ENCODE results near the gene THOC7.

THOC7 gene

GRCh38 chr3:63845215-63845614, 18.4 kb downstream of the THOC7 start:
- no peak for DNase-seq (ENCODE audit: low spot score)

GRCh38 chr3:63842127-63842526, 21.5 kb downstream of the THOC7 start:
- DNase-seq (ENCODE audit: low spot score), result no peak

- DNase-seq (ENCODE audit: low spot score), result no peak
Observed at GRCh38 chr3:63841704-63842103, 21.9 kb downstream of the THOC7 start.

- DNase-seq (ENCODE audit: low spot score), result no peak
Observed at GRCh38 chr3:63832395-63832794, 31.2 kb downstream of the THOC7 start.

GRCh38 chr3:63830526-63830925, 33.1 kb downstream of the THOC7 start:
- DNase-seq (ENCODE audit: low spot score), result no peak

- DNase-seq (ENCODE audit: low spot score), result no peak
Observed at GRCh38 chr3:63824309-63824708, 39.3 kb downstream of the THOC7 start.

- no peak for DNase-seq (ENCODE audit: low spot score)
Observed at GRCh38 chr3:63819151-63819398, 44.5 kb downstream of the THOC7 start, which contains the start of gene C3orf49. Gene C3orf49, plus strand, starts transcription at chr3:63819299. Its CDS starts 173 bp downstream, at chr3:63819472.

GRCh38 chr3:63818282-63819150, 45.1 kb downstream of the THOC7 start:
- DNase-seq (ENCODE audit: low spot score), result peak; percentile 53

GRCh38 chr3:63817225-63817624, 46.4 kb downstream of the THOC7 start:
- DNase-seq (ENCODE audit: low spot score), result no peak

GRCh38 chr3:63814237-63814636, 49.4 kb downstream of the THOC7 start:
- DNase-seq (ENCODE audit: low spot score), result no peak

- DNase-seq (ENCODE audit: low spot score), result no peak
Observed at GRCh38 chr3:63809607-63810006, 54.0 kb downstream of the THOC7 start.

GRCh38 chr3:63808633-63809032, 55.0 kb downstream of the THOC7 start:
- DNase-seq (ENCODE audit: low spot score), result no peak

GRCh38 chr3:63807961-63808565, 55.5 kb downstream of the THOC7 start:
- no peak for DNase-seq (ENCODE audit: low spot score)

GRCh38 chr3:63803911-63804310, 59.7 kb downstream of the THOC7 start:
- no peak for DNase-seq (ENCODE audit: low spot score)

GRCh38 chr3:63800097-63800496, 63.5 kb downstream of the THOC7 start:
- no peak for DNase-seq (ENCODE audit: low spot score)

GRCh38 chr3:63798949-63799348, 64.7 kb downstream of the THOC7 start:
- DNase-seq (ENCODE audit: low spot score), result no peak

- DNase-seq (ENCODE audit: low spot score), result no peak
Observed at GRCh38 chr3:63798544-63798943, 65.1 kb downstream of the THOC7 start.

- DNase-seq (ENCODE audit: low spot score), result no peak
Observed at GRCh38 chr3:63795438-63795837, 68.2 kb downstream of the THOC7 start.

GRCh38 chr3:63791974-63792373, 71.6 kb downstream of the THOC7 start:
- DNase-seq (ENCODE audit: low spot score), result peak; percentile 46

All from AG08396 (cell line).